IMR-90 (cell line): ENCODE measurements around the gene BCL2L13.
"Not testable (repeated sequence)": the region's sequence is repeated elsewhere in the genome, so short reads cannot be mapped to it uniquely, and the experiment has no call there.

Experiments
- CEBPB ChIP-seq: IDR thresholded peaks from 2 replicates; pipeline ENCODE4 v1.6.1; 2012; ENCODE audit warnings: low read depth, low read length, improper control_type of control experiment
- CTCF ChIP-seq: conservative IDR thresholded peaks from 2 replicates; pipeline ENCODE4 v1.5.1; 2012; ENCODE audit warnings: mild to moderate bottlenecking, low read depth, low read length, improper control_type of control experiment
- POLR2A ChIP-seq: IDR thresholded peaks from 2 replicates; pipeline ENCODE4 v1.6.1; 2012; ENCODE audit warnings: mild to moderate bottlenecking, low read depth, low read length
- RAD21 ChIP-seq: IDR thresholded peaks from 2 replicates; pipeline ENCODE4 v1.6.1; 2012; ENCODE audit warnings: low read length, improper control_type of control experiment
- RFX5 ChIP-seq: IDR thresholded peaks from 2 replicates; pipeline ENCODE4 v1.8.0; 2012; ENCODE audit warnings: low read depth, mild to moderate bottlenecking, low read length, moderate library complexity
- USF2 ChIP-seq: fragments of 150-350 bp; IDR thresholded peaks from 2 replicates; pipeline ENCODE4 v1.6.1; 2017; ENCODE audit warnings: mild to moderate bottlenecking, antibody characterized with exemption, low read length, low read depth

- not testable (repeated sequence) for TF ChIP-seq USF2, CTCF, CEBPB, POLR2A, RFX5, RAD21
These were observed 58.6 kb downstream of the BCL2L13 start for GRCh38 chr22:17697196-17697595.
